Measurements from ENCODE around the gene CYSTM1.
"Not testable (repeated sequence)": the region's sequence is repeated elsewhere in the genome, so short reads cannot be mapped to it uniquely, and the experiment has no call there.

Gene CYSTM1

DNA sequence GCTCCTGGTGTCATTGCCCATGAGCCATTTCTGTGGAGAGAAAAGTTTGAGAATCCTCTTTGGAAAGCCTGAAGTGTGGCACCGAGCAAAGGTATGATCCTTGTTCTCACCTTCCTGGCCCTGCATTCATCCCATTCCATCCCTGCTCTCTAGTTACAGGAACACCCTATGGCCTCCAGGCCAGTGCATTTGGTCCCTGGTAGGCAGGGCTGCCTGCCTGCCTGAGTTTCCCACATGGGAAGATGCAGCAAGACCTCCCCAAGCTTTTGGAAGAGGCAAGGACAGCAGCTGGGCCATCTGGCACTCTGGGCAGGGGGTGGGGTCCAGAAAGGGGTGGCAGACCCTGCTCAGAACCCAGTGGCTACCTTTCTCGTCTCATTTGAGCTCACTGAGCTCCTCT is 24.8 kb upstream of the CYSTM1 start:
- DNase-seq (ENCODE audit: low read depth) = no peak

DNA sequence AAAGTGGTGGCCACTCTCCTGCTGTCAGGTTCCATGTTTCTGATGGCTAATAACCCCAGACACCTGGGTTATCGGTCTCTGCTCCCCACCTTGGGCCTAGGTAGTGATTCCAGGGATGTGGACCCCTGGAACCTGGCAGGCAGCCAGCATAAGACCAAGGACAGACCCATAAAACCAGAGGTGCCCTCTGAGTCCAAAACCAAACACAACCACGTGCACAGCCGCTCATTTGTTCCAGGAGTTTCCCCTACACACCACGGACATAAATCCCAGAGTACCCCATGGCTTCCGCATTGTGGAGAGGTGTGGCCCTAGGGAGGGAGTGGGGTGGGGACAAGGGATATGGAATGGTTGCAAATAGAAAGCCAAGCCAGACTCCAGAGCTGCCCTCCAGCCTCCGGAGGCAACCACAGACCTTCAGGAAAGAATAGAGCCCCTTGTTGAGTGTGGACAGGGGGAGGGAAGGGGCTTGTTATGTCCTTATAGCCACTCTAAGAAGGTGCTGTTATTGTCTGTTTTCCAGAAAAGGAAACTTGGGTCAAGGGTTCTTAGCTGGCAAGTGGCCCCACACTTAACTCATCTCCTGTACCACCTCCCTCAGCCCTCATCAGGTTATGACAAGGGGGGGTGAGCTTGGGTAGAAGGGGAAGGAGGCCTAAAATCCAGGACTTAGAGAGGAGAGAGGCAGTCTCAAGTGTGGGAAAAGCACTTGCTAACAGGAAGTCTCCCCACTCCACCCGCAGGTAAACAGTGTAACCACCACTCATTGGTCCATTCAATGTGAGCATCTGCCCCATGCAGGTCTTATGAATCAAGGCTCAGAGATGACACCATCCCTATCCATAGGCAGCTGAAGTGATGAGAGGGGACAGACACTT is 23.6 kb upstream of the CYSTM1 start:
- no peak for DNase-seq (ENCODE audit: low read depth)

DNA sequence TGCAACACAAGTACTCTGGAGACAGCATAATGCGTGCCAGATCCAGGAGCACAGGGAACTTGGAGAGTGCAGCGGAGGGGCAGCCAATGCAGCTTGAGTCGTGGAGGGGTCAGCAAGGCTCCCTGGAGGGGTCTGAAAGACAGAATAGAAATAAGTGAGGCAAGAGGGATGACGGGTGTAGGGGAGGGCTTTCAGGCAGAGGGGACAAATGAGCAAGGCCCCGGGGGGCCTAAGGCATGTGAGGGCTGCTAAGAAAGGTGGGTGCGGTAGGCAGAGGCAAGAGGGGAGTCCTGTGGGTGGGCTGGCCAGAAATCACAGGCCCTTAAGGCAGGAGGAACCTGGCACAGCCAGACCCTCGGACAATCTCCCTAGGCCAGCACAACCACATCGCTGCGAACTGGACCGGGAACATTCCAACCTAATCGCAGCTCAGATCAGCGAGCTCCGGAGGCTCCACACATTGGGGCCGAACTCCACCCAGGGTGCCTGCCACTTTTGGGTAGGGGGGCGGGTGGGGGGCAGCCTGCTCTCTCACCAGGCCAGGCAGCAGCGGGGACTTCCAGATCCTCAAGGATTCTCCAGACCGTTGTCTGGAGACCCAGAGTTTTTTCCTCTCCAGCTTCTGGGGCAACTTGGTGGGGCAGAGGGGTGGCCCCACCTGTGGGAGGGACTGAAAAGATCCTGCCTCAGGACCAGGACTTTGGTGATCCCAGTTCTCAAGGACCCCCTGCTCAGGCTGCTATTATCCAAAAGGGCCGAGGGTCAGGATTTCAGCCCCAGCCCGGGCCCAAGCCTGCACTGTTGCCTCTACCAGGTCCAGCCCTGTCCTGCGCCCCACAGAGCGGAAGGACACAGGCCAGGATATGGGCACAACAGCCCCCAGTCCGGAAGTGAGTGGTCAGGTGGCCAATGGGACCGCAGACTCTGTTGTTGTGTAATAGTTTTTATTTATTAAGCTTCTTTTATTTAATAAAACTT is 22.7 kb upstream of the CYSTM1 start:
- DNase-seq (ENCODE audit: low read depth) = no peak

DNA sequence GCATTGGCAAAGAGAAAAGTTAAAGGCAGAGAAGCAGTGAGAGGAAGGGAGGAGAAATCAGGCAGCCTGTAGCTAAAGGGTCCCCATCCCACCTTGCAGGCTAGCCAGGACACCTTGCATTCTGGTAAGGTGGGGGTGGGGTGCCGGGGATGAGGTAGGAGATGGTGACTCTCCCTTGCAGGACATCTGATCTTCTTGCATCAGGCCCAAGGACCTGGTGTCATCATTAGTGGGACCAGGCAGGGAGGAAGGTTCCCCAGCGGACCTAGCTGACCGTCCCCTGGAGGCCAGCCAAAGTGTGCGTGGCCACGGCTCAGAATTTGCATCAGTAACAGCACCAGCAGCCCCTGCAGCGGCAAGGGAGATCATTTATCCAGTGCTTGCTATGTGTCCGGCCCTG is 21.7 kb upstream of the CYSTM1 start:
- no peak for DNase-seq (ENCODE audit: low read depth)

DNA sequence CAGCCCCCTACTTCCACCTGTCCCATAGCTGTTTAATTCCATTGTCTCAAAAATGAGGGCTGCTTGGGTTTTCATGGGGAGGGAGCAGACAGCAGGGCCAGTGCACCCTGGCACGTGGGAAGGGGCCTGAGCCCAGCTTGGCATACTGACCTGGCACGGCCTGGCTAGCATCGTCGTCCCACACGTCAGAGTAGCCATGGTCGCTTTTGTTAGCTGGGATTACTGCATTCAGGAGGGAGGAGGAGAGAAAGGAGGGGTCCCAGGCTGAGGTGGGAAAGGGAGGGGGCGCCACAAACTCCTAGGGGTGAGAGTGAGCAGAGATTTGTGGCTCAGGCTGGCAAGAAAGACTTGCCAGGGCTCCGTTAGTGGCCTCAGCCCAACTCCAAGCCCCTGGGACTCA is 21.1 kb upstream of the CYSTM1 start:
- no peak for DNase-seq (ENCODE audit: low read depth)

DNA sequence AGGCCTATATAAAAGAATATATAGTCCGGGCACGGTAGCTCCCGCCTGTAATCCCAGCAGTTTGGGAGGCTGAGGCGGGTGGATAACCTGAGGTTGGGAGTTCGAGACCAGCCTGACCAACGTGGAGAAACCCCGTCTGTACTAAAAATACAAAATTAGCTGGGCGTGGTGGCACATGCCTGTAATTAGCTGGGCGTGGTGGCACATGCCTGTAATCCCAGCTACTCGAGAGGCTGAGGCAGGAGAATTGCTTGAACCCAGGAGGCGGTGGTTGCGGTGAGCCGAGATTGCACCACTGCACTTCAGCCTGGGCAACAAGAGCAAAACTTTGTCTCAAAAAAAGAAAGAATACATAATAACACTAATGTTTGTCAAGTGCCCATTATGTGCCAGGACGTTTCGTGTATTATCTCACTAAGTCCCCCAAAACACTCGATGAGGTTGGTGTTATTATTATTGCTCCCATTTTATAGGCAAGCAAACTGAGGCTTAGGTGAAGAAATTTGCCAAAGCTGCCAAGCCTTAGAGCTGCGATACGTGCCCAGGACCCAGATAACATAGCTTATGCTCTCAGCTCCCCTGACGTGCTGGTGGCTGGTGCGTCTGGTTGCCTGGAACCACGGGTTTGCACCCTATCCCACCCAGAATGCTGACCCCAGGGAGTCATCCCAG is 20.1 kb upstream of the CYSTM1 start:
- DNase-seq (ENCODE audit: low read depth) = not testable (repeated sequence)

DNA sequence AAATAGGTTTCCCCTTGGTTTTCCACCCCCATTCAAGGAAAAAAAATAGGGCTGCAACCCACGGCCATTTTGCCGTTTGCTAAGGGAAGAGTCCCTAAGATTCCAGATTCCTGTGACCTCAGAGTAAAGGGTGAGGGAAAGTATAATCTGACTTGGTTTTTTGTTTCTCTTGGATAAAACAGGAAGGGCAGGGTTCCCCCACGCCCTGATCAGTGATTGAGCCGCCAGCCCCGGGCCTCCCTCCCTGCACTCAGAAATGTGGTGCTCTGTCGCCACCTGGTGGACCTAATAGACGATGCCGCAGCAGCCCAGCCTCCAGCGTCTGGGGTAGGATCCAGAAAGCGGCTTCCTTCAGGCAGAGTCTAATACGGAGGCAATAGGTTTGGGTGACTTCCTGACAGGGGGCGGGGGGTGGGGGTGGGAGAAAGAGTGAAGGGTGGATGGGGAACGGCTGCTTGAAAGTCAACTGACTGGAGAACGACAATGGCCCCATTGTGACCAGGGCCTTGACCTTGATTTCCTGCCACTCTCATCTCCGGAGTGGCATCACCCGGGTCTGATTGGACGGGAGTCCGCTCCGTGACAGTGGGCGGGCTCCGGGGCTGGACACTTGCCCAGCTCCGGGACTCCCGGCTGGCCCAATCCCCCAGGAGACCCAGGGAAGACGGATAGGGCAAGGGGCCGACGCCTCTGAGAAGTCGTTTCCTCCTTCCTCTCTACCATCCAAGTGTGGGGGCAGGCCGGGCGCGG is 17.8 kb upstream of the CYSTM1 start:
- no peak for DNase-seq (ENCODE audit: low read depth)

DNA sequence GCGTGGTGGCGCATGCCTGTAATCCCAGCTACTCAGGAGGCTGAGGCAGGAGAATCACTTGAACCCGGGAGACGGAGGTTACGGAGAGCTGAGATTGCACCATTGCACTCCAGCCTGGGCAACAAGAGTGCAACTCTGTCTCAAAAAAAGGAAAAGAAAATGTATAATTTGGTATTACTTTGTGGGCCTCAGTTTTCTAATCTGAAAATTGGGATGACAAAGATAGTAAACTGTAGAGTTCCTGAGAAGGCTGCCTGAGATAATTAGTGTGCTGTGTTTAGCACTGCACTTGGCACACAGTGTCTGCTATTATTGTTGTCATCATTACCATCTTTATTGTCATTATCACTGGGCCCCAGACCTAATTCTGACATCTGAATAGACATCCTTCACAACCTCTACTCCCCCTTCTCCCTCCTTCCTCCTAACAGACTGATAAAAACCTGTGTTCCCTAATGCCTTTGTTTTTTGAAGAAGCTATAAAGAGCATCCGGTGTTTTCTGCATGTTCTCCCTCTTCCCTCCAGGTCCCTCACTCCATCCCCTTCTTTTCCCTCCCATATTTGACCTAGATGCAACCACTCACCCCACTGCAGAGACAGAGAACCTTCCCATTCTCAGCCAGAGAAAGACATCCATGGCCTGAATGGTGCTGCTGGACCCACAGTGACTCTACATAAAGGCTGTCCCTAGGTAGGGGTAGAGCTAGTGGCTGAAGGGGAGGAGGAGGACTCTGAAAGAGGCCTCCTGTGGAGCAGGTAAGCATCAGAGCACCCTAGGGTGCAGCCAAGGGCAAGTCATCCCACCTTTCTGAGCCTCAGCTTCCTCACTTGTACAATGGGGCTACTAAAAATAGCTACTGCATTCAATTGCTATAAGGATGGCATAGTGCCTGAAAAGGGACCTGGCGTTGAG is 15.7 kb upstream of the CYSTM1 start:
- DNase-seq (ENCODE audit: low read depth) = no peak

DNA sequence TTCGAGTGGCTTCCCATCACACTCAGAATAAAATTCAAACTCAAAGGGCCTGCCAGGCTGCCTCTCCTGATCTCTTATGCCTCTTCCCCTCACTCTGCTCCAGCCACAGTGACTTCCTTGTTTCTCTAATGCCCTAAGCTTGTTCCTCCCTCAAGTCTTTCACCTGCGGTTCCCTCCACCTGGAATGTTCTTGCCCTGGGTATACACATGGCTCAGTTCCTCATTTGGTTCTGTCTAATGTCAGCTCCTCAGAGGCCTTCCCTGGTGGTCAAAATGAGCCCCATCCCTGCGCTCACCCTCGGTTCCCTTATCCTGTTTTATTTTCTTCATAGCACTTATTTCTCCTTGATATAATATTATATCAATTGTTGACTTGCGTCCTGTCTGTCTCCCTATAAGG is 12.7 kb upstream of the CYSTM1 start:
- no peak for DNase-seq (ENCODE audit: low read depth)

DNA sequence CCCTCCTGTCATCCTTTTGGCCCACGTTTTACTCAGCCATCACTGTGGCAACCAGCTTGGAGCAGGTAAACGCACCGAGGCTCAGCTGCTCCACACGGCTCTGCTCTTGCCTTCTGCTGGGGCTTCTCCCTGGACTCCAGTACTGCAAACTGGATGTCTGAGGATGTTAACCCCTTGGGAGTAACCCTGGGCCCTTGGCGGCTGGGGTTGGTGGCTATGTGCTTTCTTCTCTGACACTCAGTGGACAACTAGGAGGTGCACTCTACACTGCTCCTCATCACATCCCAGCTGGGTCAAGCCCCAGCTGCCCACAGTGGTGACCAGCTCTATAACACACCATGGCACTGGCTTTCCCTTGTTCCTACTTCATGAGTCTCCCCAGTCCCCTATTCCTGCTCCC is 12.2 kb upstream of the CYSTM1 start:
- no peak for DNase-seq (ENCODE audit: low read depth)

DNA sequence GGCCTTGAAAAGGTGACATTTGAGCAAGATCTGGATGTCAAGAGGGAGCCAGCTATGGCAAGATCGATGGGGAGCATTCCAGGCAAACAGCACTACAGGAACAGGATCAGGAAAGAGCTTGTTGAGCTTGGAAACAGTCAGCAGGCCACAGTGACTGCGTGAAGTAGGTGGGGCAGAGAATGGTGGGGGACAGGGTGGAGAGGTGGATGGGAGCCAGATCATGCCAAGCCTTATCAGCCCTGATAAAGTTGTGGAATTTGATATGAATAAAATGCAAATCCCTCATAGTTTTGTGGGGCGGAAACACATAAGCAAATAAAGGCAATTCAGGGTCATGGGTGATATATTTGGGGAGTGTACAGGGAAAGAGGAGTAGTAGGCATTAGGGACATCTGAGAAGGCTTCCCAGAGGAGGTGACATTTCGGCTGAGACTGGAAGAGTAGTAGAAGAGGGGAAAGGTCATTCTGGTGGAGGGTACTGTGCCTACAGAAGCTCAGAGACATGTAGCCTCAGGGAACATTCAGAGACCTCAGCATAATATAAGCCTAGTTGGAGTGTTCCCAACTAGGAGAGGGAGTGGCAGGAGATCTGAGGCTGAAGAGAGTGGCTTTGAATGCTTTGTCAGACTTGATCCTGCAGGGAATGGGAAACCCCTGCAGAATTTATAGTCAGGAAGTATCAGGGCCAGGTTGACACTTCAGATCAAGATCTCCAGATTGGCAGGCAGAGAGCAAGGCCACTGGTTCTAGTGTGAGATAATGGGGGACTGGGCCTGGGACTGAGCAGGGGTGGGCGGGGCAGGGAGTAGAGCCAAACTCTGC is 9.7 kb upstream of the CYSTM1 start:
- DNase-seq (ENCODE audit: low read depth) = no peak

DNA sequence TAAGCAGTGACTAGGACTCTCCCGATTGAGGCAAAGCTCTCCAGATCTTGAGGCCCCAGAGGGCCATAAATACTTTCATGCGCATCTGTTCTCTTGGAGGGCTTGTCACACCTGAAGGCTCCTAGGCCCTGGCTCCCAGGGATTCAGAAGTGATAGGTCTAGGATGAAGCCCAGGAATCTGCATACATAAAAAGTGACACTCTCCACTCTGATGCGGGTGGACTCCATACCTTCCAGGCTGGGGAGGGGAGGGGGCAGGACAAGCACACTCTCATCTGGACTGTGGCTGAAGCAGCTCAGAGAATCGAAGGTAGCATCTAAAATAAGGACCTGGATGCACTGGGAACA is 9.1 kb upstream of the CYSTM1 start:
- no peak for DNase-seq (ENCODE audit: low read depth)

DNA sequence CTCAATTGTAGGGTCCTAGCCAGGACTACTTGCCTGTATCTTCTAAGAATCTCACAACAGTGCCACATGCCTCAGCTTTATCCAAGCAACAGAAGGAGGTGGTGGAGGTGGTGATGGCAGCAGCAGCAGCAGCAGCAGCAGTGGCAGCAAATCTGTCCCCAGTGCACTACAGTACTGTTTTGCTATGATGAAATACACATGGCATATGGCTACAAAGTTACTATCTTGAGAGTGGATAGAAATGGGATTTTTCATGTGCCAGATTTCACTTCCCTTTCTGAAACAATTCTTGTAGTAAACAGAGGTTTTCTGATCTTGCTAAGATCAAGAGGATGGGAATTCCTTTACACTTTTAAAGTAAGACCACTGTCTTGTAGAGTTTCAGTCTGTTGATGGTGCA is 8.1 kb upstream of the CYSTM1 start:
- DNase-seq (ENCODE audit: low read depth) = no peak

DNA sequence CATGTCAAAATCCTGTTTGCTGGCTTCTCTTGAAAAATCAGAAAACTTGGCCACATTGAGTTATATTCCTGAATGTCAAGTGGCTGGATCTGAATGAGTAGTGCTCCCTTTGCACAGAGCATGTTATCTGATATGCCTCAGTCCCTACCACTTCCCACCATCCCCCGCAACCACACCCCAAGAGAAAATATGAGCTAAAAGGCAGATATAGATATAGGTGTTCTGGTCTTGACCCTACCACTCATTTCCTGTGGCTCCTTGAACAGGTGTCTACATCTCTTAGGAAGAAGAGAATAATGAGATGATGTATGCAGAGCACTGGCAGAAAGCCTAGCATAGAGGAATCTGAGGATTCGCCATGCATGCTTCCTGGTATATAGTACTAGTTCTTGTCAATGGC is 6.6 kb upstream of the CYSTM1 start:
- no peak for DNase-seq (ENCODE audit: low read depth)

DNA sequence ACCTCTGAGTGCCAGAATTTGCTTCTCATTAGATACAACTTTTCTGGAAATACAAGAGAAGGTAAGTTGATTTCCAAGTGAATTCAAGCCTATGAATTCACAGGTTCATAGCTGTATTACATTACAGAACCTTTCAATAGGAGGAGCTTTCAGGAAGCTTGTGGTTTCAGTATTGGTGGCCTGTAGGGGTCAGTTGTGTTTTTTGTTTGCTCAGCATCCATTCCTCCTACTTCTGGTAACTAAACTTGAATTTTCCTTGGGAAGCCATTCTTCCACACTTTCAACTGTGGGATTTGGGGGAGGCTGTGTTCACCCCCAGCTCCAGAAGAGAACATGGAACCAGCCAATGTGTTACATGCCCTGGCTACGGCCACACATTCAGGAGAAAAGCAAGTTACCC is 5.6 kb upstream of the CYSTM1 start:
- no peak for DNase-seq (ENCODE audit: low read depth)

DNA sequence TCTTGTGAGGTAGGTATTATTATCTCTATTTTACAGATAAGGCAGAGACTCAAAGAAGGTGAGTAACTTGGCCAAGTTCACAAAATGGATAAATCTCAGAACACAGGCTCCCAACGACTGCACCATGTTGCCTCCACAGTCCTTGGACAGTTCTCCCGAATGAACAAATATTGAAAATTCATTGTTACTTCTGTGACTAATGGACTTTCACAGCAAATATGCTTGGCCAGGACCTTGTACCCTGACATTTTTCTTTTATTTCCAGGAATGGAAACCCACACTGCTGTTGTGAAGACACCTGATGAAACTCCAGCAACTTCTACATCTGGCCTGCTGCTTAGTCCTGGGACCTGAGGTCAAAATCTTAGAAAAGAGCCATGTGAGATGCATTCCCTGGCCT is 2.5 kb upstream of the CYSTM1 start:
- no peak for DNase-seq (ENCODE audit: low read depth)

DNA sequence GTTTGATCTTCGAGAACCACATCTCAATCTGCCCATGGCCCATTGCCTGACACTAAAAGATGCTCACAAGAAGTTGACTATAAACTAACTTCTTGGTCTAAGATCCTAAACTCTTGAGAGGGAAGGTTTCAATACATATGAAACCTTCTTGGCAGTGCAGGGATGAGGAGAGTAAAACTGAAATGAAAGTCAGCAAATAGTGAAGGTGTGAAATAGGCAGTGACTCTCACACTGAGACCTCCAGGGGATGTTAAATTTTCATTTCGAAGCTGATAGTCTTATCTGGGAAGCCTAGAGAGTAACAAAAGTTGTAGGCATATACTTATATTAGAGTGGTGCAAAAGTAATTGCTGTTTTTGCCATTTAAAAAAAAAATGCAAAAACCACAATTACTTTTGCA is 974 bp upstream of the CYSTM1 start:
- DNase-seq (ENCODE audit: low read depth) = no peak

DNA sequence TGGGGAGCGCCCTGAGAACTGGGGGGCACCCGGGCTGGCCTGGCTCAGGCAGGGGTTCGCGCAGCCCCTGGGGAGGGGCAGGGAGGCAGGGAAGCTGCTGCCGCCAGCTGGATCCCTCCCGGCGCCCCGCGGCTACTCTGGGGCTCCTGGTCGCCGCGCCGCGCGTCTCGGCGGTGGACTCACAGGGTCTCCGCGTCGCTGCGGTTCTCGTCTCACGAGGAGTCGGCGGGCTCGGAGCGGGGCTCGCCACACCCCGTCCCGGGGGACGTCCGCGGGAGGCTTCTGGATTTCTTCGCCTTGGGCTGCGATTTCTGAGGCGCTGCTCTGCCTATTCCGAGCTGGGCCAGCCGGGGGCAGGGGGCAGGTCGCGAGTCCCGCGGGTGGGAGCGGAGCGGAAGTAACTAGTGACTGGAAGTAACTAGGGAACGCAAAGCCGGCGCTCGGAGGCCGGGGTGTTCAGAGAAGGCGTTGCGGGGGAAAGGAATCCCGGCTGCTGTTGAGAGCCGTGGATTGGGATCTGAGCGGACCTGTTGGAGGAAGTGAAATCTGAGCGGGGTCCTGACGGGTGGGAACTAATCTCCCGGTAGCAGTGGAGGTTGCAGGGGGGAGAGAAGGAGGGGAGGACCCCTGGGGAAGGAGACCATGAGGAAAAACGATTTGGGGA is 511 bp downstream of the CYSTM1 start:
- no peak for DNase-seq (ENCODE audit: low read depth)

DNA sequence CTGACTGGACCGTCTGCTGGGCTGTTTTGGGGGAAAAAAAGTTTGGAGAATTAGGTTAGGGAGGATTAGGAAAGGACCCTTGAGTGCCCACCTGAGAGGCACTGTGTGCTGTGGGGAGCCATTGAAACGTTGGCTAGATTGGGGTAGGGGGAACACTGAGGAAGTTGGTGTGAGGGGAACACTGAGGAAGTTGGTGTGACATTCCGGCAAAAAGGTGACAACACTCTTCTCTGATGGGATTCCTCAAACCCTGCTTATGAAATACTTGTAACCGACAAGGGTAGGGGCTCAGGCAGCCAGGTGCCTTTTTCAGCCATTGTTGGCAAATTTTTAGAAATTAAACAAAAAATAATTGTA is 1.0 kb downstream of the CYSTM1 start:
- DNase-seq (ENCODE audit: low read depth) = no peak

DNA sequence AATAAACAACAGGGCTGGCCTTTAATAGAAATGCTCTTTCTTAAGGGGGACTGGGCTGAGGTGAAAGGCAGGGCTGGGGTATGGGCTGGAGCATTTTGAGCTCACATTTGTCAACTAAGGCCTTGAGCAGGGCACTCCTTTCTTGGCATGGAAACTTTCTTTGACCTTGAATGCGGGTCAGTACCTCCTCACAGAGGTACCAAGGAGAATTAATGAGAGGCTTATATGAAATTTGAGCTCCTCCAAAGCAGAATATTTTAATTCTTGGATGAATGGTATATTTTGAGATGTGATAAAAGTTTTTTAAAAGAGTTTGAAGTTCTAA is 3.1 kb downstream of the CYSTM1 start:
- DNase-seq (ENCODE audit: low read depth) = no peak

Data from HS-27A (cell line).